CD8-positive, alpha-beta memory T cell (primary cell): ENCODE measurements around the gene ZNF140. TPM values are rescaled to one million over a fixed set of nuclear protein-coding genes. Genes with fewer than 3 reads are reported as not detected.
A peak's percentile ranks its signal among the peaks of the same experiment; 100 is the strongest.

ENCODE experiments used
- CTCF ChIA-PET: fragments of 350-600 bp; sonication (Branson Sonifier 250); formaldehyde crosslinking; loops from one replicate; lab custom pipeline; 2021; ENCODE audit warnings: antibody characterized with exemption; lab: Charles Lee
- POLR2A ChIA-PET: fragments of 350-600 bp; sonication (Branson Sonifier 250); formaldehyde crosslinking; loops from one replicate; lab custom pipeline; 2021; ENCODE audit warnings: antibody characterized with exemption; lab: Charles Lee
- DNase-seq, 5 donors: peaks; one replicate each; pipeline versions ENCODE4 v3.0.0 to v3.0.0-alpha.2; 2020 to 2022; ENCODE audit warnings: mixed read lengths in 1 of 5
- H3K27ac ChIP-seq: one replicate; pipeline ENCODE4 v1.7.0; 2013; ENCODE audit warnings: low read depth, mild to moderate bottlenecking, low read length, moderate library complexity
- H3K27me3 ChIP-seq: 2 replicates; pipeline ENCODE4 v1.7.0; 2013; ENCODE audit warnings: low read length, mild to moderate bottlenecking; ENCODE audit not compliant: insufficient read depth, poor library complexity, severe bottlenecking
- H3K36me3 ChIP-seq: 2 replicates; pipeline ENCODE4 v1.7.0; 2013; ENCODE audit warnings: mild to moderate bottlenecking, low read length, moderate library complexity; ENCODE audit not compliant: insufficient read depth
- H3K4me1 ChIP-seq: 2 replicates; pipeline ENCODE4 v1.7.0; 2013; ENCODE audit warnings: mild to moderate bottlenecking, low read length, moderate library complexity; ENCODE audit not compliant: insufficient read depth
- H3K4me3 ChIP-seq: 2 replicates; pipeline ENCODE4 v1.7.0; 2013; ENCODE audit warnings: mild to moderate bottlenecking, low read length
- H3K9me3 ChIP-seq: 2 replicates; pipeline ENCODE4 v1.7.0; 2013; ENCODE audit warnings: mild to moderate bottlenecking, low read length
- H3K27ac Mint-ChIP-seq, 8 donors: one replicate each; pipeline ENCODE4 v1.8.0; 2020 to 2021; ENCODE audit warnings: mixed read lengths in 8 of 8, mild to moderate bottlenecking in 6 of 8, inconsistent platforms in 3 of 8, moderate library complexity in 3 of 8
- H3K27me3 Mint-ChIP-seq, 2 donors: one replicate each; pipeline ENCODE4 v1.8.0; 2020 to 2021; ENCODE audit warnings: mixed read lengths in 2 of 2, mild to moderate bottlenecking in 1 of 2, moderate library complexity in 1 of 2
- H3K36me3 Mint-ChIP-seq, 3 donors: one replicate each; pipeline ENCODE4 v1.8.0; 2020 to 2021; ENCODE audit warnings: mixed read lengths in 3 of 3, inconsistent platforms in 1 of 3, mild to moderate bottlenecking in 1 of 3
- H3K4me1 Mint-ChIP-seq, 3 donors: one replicate each; pipeline ENCODE4 v1.8.0; 2020 to 2021; ENCODE audit warnings: mixed read lengths in 3 of 3, inconsistent platforms in 1 of 3, mild to moderate bottlenecking in 1 of 3
- H3K4me3 Mint-ChIP-seq, 7 donors: one replicate each; pipeline ENCODE4 v1.8.0; 2020 to 2021; ENCODE audit warnings: mixed read lengths in 7 of 7, mild to moderate bottlenecking in 6 of 7, moderate library complexity in 4 of 7, inconsistent platforms in 2 of 7
- H3K9me3 Mint-ChIP-seq, 5 donors: one replicate each; pipeline ENCODE4 v1.8.0; 2020 to 2022; ENCODE audit warnings: mixed read lengths in 5 of 5, mild to moderate bottlenecking in 3 of 5, moderate library complexity in 2 of 5, inconsistent platforms in 1 of 5
- polyA plus RNA-seq: library from polyadenylated mRNA; unstranded; fragments of 300-500 nt; fragmentation: Illumina TruSeq; gene quantifications from one replicate; pipeline ENCODE4 v1.2.3, GENCODE V29; 2021
- total RNA-seq, 2 experiments: library from RNA; stranded (reverse); gene quantifications; one replicate each; pipeline ENCODE4 v1.2.3, GENCODE V29; 2021

The ZNF140 gene
- total and polyA plus RNA-seq, 3 experiments from 2014 or later, result 13.5 to 21.3 (median 14.8) TPM

DNA sequence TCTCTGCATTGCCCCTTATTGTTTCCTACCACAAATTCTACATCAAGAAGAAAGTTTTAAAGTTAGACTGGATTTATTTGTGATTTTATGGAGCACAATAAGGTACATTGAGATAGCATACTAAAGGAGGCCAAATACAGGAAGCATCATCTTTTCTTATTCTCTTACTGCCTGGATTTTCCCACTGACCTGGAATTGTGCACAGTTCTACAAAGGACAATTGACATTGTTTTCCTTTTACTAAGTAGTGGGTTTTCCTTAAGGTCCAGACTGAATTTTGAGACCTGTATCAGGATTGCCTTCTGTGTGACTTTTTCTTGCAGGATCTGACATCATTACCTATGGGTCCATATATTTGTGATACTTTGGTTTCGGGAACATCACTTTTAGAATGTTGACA lies 18.8 kb upstream of the ZNF140 start:
- H3K4me1 Mint-ChIP-seq, result no peaks in the 10 kb centered on the region
- H3K9me3 Mint-ChIP-seq, result peaks cover 34 to 97% (median 96%) of the 10 kb centered on the region in 5 donors
- H3K36me3 Mint-ChIP-seq, result peaks cover 5 to 47% (median 36%) of the 10 kb centered on the region in 3 donors

DNA sequence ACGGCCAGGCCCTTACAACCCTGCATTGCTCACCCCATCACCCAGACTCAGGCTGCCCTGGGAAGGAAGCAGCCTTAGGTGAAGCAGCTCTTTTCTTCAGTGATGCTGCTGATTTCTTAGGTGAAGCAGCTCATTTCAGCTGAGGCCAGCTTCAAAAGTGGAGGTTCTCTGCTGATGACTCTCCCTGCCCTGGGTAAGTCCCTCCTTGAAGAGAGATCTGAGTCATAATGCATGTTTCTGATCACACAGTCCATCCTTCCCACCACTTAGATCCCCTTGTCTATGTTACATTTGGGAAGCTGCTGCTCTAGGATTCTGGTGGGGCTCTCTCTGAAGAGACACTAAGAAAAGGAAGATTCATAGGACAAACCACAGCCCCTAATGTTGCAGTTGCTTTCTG lies 17.2 kb upstream of the ZNF140 start:
- no peaks in the 10 kb centered on the region for H3K36me3 ChIP-seq
- peaks cover 2 to 37% (median 26%) of the 10 kb centered on the region in 3 donors for H3K36me3 Mint-ChIP-seq
- ChIA-PET POLR2A (interaction anchor here (0.5 kb wide), 1 partner anchor 66 kb away, joined by 3 read pairs; no protein-coding TSS in a partner anchor), CTCF (no interaction called here)
- DNase-seq, result no peak
- H3K27me3 Mint-ChIP-seq, result no peaks in the 10 kb centered on the region
- H3K4me1 Mint-ChIP-seq, result no peaks in the 10 kb centered on the region
- H3K9me3 ChIP-seq, result peaks cover 88% of the 10 kb centered on the region
- peak overlapping the region; percentile 23 for H3K4me3 ChIP-seq
- H3K4me3 Mint-ChIP-seq, result no peak overlapping the region
- H3K9me3 Mint-ChIP-seq, result peaks cover 43 to 97% (median 95%) of the 10 kb centered on the region in 5 donors
- H3K27ac ChIP-seq, result no peak overlapping the region
- no peaks in the 10 kb centered on the region for H3K27me3 ChIP-seq
- no peaks in the 10 kb centered on the region for H3K4me1 ChIP-seq
- H3K27ac Mint-ChIP-seq, result no peak overlapping the region

More for the DNA sequence above, 18.8 kb upstream of the ZNF140 start:
- H3K27me3 Mint-ChIP-seq, result no peaks in the 10 kb centered on the region
- H3K4me1 ChIP-seq, result no peaks in the 10 kb centered on the region
- no peak overlapping the region for H3K27ac ChIP-seq
- H3K27ac Mint-ChIP-seq, result no peak overlapping the region
- ChIA-PET POLR2A (no interaction called here), CTCF (no interaction called here)
- H3K9me3 ChIP-seq, result peaks cover 94% of the 10 kb centered on the region
- no peak overlapping the region for H3K4me3 Mint-ChIP-seq
- no peak for DNase-seq
- H3K4me3 ChIP-seq, result no peak overlapping the region
- H3K36me3 ChIP-seq, result peaks cover 8% of the 10 kb centered on the region
- no peaks in the 10 kb centered on the region for H3K27me3 ChIP-seq

DNA sequence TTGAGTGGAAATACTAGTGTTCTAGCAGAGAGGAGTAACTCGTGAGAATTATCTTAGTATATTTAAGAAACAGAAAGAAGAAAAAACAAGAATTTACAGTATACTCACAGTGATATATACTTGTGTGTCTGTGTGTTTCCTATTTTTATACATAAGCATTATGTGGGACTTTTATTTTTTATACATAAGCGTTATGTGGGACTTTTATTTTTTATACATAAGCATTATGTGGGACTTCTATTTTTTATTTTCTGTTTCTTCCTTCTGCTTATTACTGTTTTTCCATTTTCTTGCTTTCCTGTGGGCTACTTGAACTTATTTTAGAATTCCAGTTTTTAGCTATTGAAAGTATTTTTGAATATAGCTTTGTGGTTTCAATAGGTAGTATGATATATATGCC lies 6.9 kb upstream of the ZNF140 start:
- ChIA-PET CTCF (no interaction called here), POLR2A (no interaction called here)
- peaks cover 4 to 6% of the 10 kb centered on the region in 2 donors for H3K27me3 Mint-ChIP-seq
- no peak overlapping the region for H3K27ac Mint-ChIP-seq
- H3K4me1 Mint-ChIP-seq, result no peaks in the 10 kb centered on the region
- Histone ChIP-seq H3K27ac (no peak overlapping the region), H3K27me3 (no peaks in the 10 kb centered on the region), H3K36me3 (no peaks in the 10 kb centered on the region), H3K4me3 (no peak overlapping the region), H3K4me1 (no peaks in the 10 kb centered on the region), H3K9me3 (peaks cover 15% of the 10 kb centered on the region)
- H3K9me3 Mint-ChIP-seq, result peaks cover 36 to 85% (median 71%) of the 10 kb centered on the region in 5 donors
- peaks cover 7 to 27% (median 24%) of the 10 kb centered on the region in 3 donors for H3K36me3 Mint-ChIP-seq
- no peak overlapping the region for H3K4me3 Mint-ChIP-seq
- DNase-seq, result no peak

DNA sequence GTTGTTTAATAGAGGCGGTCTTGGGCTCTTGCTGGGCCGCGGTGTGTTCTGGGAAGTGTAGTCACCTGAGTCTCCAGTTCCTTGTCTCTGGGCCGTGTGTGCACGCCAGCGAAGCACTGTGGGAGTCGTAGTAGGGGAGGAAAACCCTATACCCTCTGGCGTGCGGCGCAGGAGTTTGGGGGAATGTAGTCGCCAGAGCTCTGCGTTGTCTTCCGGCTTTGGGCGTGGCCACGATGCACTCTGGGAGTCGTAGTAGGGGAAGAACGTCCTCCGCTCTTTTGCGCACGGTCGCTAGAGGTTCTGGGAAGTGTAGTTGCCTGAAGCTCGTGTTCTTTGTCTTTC lies 726 bp upstream of the ZNF140 start:
- H3K27me3 Mint-ChIP-seq, result no peaks in the 10 kb centered on the region
- Histone ChIP-seq H3K4me1 (peaks cover 18% of the 10 kb centered on the region), H3K27ac (peak overlapping the region; percentile 97), H3K27me3 (no peaks in the 10 kb centered on the region), H3K4me3 (peak overlapping the region; percentile 94), H3K9me3 (peaks cover 51% of the 10 kb centered on the region), H3K36me3 (peaks cover 22% of the 10 kb centered on the region)
- peak; percentile 92 to 97 (median 95) for DNase-seq
- H3K27ac Mint-ChIP-seq, result no peak overlapping the region
- H3K36me3 Mint-ChIP-seq, result peaks cover 24 to 53% (median 48%) of the 10 kb centered on the region in 3 donors
- CTCF ChIA-PET, result interaction anchor here (0.7 to 2.5 kb wide), 3 partner anchors 50 to 171 kb away, joined by 3 to 12 read pairs (median 3); partner anchors contain the start of genes ZNF10, ZNF268 and ZNF891
- POLR2A ChIA-PET, result interaction anchor here (1.0 to 1.2 kb wide), 7 partner anchors 42 to 251 kb away, joined by 4 to 11 read pairs (median 6); partner anchors contain the start of genes CHFR, ZNF10, ZNF26 and ZNF268
- H3K4me1 Mint-ChIP-seq, result peaks cover 11 to 19% (median 17%) of the 10 kb centered on the region in 3 donors
- H3K9me3 Mint-ChIP-seq, result peaks cover 47 to 76% (median 70%) of the 10 kb centered on the region in 5 donors
- H3K4me3 Mint-ChIP-seq, result no peak overlapping the region

DNA sequence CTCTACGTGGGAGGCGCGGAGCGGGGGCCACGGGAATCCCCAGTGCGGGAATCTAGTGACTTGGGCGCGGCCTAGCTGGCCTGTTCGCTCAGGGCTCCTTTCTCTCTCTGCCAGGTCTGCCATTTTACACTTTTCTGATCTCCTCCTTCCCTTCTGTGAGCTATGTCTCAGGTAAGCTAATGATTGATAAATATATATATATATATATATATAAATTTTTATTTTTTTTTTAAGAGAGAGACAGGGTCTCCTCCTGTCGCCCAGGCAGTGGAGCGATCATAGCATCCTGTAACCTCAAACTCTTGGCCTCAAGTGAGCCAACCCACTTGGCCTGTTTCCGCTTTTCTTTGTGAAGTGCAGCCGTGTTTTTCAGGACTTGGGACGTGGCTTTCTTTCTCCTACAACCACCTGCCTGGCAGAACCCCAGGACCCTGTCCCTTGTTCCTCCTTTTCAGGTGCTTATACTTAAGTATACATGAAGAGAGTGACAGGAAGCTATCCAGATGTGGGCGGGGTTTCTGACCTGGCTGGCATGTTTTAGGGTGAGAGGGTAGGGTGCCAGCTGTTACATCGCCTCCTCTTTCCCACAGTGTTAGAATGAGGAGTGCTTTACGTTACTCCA lies 547 bp downstream of the ZNF140 start:
- H3K27me3 Mint-ChIP-seq, result no peaks in the 10 kb centered on the region
- Histone ChIP-seq H3K4me1 (peaks cover 18% of the 10 kb centered on the region), H3K4me3 (peak overlapping the region; percentile 94), H3K27ac (peak overlapping the region; percentile 97), H3K9me3 (peaks cover 58% of the 10 kb centered on the region), H3K36me3 (peaks cover 34% of the 10 kb centered on the region), H3K27me3 (no peaks in the 10 kb centered on the region)
- H3K9me3 Mint-ChIP-seq, result peaks cover 46 to 75% (median 74%) of the 10 kb centered on the region in 5 donors
- no peak for DNase-seq
- peaks cover 11 to 19% (median 17%) of the 10 kb centered on the region in 3 donors for H3K4me1 Mint-ChIP-seq
- H3K36me3 Mint-ChIP-seq, result peaks cover 30 to 63% (median 56%) of the 10 kb centered on the region in 3 donors
- ChIA-PET CTCF (interaction anchor here (1.2 to 2.5 kb wide), 2 partner anchors 49 to 100 kb away, joined by 5 to 12 read pairs; partner anchors contain the start of genes ZNF10, ZNF268 and ZNF891), POLR2A (interaction anchor here (1.2 kb wide), 1 partner anchor 49 kb away, joined by 7 read pairs; the partner anchor contains the start of genes ZNF10 and ZNF891)
- peak overlapping the region in 1 of 7 donors; percentile 41 for H3K4me3 Mint-ChIP-seq
- H3K27ac Mint-ChIP-seq, result peak overlapping the region in 3 of 8 donors; percentile 34 to 79 (median 52)

DNA sequence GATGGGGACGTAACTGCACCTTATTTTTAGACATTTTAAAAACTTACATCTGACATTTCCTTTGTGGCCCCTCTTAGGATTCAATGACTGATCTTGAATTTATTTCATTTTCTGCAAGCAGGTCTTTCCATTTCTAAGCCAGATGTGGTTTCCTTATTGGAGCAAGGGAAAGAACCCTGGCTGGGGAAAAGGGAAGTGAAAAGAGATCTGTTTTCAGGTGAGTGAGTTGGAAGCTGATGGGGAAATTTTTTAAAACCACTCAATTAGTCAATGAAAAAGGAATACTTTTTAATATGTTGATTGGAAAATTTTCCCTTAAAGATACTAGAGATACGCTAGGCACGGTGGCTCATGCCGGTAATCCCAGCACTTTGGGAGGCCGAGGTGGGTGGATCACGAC lies 2.6 kb downstream of the ZNF140 start:
- ChIA-PET POLR2A (no interaction called here), CTCF (no interaction called here)
- Mint-ChIP-seq H3K27ac (peak overlapping the region in 1 of 8 donors; percentile 13), H3K4me1 (peaks cover 11 to 22% (median 17%) of the 10 kb centered on the region in 3 donors), H3K27me3 (no peaks in the 10 kb centered on the region), H3K36me3 (peaks cover 39 to 75% (median 71%) of the 10 kb centered on the region in 3 donors), H3K4me3 (peak overlapping the region in 1 of 7 donors; percentile 9), H3K9me3 (peaks cover 45 to 75% (median 71%) of the 10 kb centered on the region in 5 donors)
- Histone ChIP-seq H3K27me3 (no peaks in the 10 kb centered on the region), H3K4me1 (peaks cover 18% of the 10 kb centered on the region), H3K9me3 (peaks cover 56% of the 10 kb centered on the region), H3K4me3 (no peak overlapping the region), H3K36me3 (peaks cover 38% of the 10 kb centered on the region), H3K27ac (no peak overlapping the region)
- DNase-seq, result no peak

DNA sequence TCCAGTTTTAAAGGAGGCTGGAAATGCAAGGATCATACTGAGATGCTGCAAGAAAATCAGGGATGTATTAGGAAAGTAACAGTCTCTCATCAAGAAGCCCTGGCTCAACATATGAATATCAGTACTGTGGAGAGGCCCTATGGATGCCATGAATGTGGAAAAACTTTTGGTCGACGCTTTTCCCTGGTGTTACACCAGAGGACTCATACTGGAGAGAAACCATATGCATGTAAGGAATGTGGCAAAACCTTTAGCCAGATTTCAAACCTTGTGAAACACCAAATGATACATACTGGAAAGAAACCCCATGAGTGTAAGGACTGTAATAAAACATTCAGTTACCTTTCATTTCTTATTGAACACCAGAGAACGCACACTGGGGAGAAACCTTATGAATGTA lies 24.9 kb downstream of the ZNF140 start:
- ChIA-PET CTCF (no interaction called here), POLR2A (no interaction called here)
- Histone ChIP-seq H3K36me3 (peaks cover 58% of the 10 kb centered on the region), H3K4me1 (no peaks in the 10 kb centered on the region), H3K4me3 (peak overlapping the region; percentile 23), H3K27ac (no peak overlapping the region), H3K9me3 (peaks cover 91% of the 10 kb centered on the region), H3K27me3 (no peaks in the 10 kb centered on the region)
- Mint-ChIP-seq H3K27ac (no peak overlapping the region), H3K27me3 (peaks cover 0 to 1% of the 10 kb centered on the region in 2 donors), H3K36me3 (peaks cover 34 to 89% (median 88%) of the 10 kb centered on the region in 3 donors), H3K9me3 (peaks cover 65 to 98% (median 96%) of the 10 kb centered on the region in 5 donors), H3K4me3 (no peak overlapping the region), H3K4me1 (no peaks in the 10 kb centered on the region)
- no peak for DNase-seq

DNA sequence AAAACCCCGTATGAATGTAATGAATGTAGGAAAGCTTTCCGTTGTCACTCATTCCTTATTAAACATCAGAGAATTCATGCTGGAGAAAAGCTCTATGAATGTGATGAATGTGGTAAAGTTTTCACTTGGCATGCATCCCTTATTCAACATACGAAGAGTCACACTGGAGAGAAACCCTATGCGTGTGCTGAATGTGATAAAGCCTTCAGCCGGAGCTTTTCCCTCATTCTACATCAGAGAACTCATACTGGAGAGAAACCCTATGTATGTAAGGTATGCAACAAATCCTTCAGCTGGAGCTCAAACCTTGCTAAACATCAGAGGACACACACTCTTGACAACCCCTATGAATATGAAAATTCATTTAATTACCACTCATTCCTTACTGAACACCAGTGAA lies 25.5 kb downstream of the ZNF140 start:
- Histone ChIP-seq H3K36me3 (peaks cover 53% of the 10 kb centered on the region), H3K9me3 (peaks cover 92% of the 10 kb centered on the region), H3K4me1 (no peaks in the 10 kb centered on the region), H3K27ac (no peak overlapping the region), H3K4me3 (peak overlapping the region; percentile 23), H3K27me3 (no peaks in the 10 kb centered on the region)
- ChIA-PET POLR2A (no interaction called here), CTCF (no interaction called here)
- peaks cover 60 to 98% (median 97%) of the 10 kb centered on the region in 5 donors for H3K9me3 Mint-ChIP-seq
- no peak overlapping the region for H3K27ac Mint-ChIP-seq
- peaks cover 29 to 88% (median 87%) of the 10 kb centered on the region in 3 donors for H3K36me3 Mint-ChIP-seq
- H3K27me3 Mint-ChIP-seq, result peaks cover 0 to 1% of the 10 kb centered on the region in 2 donors
- DNase-seq, result no peak
- H3K4me3 Mint-ChIP-seq, result no peak overlapping the region
- no peaks in the 10 kb centered on the region for H3K4me1 Mint-ChIP-seq
